IMR-90 (cell line): Measurements from ENCODE around the gene STUB1.

Source experiments
- CEBPB ChIP-seq: IDR thresholded peaks from 2 replicates; pipeline ENCODE4 v1.6.1; 2012; ENCODE audit warnings: low read depth, low read length, improper control_type of control experiment
- CHD1 ChIP-seq: IDR thresholded peaks from 2 replicates; pipeline ENCODE4 v1.6.1; 2012; ENCODE audit warnings: low read depth, low read length, improper control_type of control experiment
- MAFK ChIP-seq: IDR thresholded peaks from 2 replicates; pipeline ENCODE4 v1.6.1; 2012; ENCODE audit warnings: low read depth, low read length, improper control_type of control experiment
- MAZ ChIP-seq: IDR thresholded peaks from 2 replicates; pipeline ENCODE4 v1.6.1; 2012; ENCODE audit warnings: low read depth, mild to moderate bottlenecking, low read length, improper control_type of control experiment, moderate library complexity, borderline replicate concordance
- POLR2A ChIP-seq: IDR thresholded peaks from 2 replicates; pipeline ENCODE4 v1.6.1; 2012; ENCODE audit warnings: mild to moderate bottlenecking, low read depth, low read length
- RAD21 ChIP-seq: IDR thresholded peaks from 2 replicates; pipeline ENCODE4 v1.6.1; 2012; ENCODE audit warnings: low read length, improper control_type of control experiment
- SMC3 ChIP-seq: fragments of 150-350 bp; IDR thresholded peaks from 2 replicates; pipeline ENCODE4 v1.6.1; 2016; ENCODE audit warnings: low read depth, mild to moderate bottlenecking, antibody characterized with exemption, low read length, moderate library complexity
- TF ChIP-seq, protein P1 (sequence below): conservative IDR thresholded peaks from 2 replicates; pipeline ENCODE4 v1.5.1; 2012; ENCODE audit warnings: mild to moderate bottlenecking, low read depth, low read length, improper control_type of control experiment
- TF ChIP-seq, protein P2 (sequence below): fragments of 150-350 bp; IDR thresholded peaks from 2 replicates; pipeline ENCODE4 v1.6.1; 2017; ENCODE audit warnings: mild to moderate bottlenecking, antibody characterized with exemption, low read length, low read depth

GRCh38 chr16:667780-668518, 12.3 kb upstream of the STUB1 start, which contains the start of gene RHOT2:
- TF ChIP-seq, protein P1, sequence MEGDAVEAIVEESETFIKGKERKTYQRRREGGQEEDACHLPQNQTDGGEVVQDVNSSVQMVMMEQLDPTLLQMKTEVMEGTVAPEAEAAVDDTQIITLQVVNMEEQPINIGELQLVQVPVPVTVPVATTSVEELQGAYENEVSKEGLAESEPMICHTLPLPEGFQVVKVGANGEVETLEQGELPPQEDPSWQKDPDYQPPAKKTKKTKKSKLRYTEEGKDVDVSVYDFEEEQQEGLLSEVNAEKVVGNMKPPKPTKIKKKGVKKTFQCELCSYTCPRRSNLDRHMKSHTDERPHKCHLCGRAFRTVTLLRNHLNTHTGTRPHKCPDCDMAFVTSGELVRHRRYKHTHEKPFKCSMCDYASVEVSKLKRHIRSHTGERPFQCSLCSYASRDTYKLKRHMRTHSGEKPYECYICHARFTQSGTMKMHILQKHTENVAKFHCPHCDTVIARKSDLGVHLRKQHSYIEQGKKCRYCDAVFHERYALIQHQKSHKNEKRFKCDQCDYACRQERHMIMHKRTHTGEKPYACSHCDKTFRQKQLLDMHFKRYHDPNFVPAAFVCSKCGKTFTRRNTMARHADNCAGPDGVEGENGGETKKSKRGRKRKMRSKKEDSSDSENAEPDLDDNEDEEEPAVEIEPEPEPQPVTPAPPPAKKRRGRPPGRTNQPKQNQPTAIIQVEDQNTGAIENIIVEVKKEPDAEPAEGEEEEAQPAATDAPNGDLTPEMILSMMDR: peak; percentile 98
- peak; percentile 82 for TF ChIP-seq POLR2A
- no peak for TF ChIP-seq CHD1
- TF ChIP-seq RAD21: peak; percentile 59
- peak; percentile 74 for TF ChIP-seq CEBPB
- peak; percentile 99 for TF ChIP-seq MAZ
- no peak for TF ChIP-seq MAFK
- peak; percentile 63 for TF ChIP-seq SMC3
- TF ChIP-seq, protein P2, sequence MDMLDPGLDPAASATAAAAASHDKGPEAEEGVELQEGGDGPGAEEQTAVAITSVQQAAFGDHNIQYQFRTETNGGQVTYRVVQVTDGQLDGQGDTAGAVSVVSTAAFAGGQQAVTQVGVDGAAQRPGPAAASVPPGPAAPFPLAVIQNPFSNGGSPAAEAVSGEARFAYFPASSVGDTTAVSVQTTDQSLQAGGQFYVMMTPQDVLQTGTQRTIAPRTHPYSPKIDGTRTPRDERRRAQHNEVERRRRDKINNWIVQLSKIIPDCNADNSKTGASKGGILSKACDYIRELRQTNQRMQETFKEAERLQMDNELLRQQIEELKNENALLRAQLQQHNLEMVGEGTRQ: no peak
